ENCODE data around the gene NOL4L. TPM values are rescaled to one million over a fixed set of nuclear protein-coding genes. Genes with fewer than 3 reads are reported as not detected.

The NOL4L gene
- total and polyA plus RNA-seq, 2 donors (not counting 3 experiments of a cell fraction or from before 2014, with no cell fraction given), result 55.2 to 79.6 TPM

GRCh38 chr20:32478576-32478975 lies 106.6 kb downstream of the NOL4L start:
- ChIA-PET CTCF (interaction anchor here (1.0 kb wide), 1 partner anchor 19 kb away, joined by 4 read pairs; no protein-coding TSS in a partner anchor), POLR2A (no interaction called here)
- Histone ChIP-seq H2AFZ (ENCODE audit: low read depth, low read length) (no peak overlapping the region), H4K20me1 (replicated peaks; ENCODE audit: control insufficient read depth, extremely low read depth, insufficient read depth, low read length) (peaks cover 2% of the 10 kb centered on the region), H3K4me3 (replicated peaks in 1 of 3; ENCODE audit: insufficient read depth in 1 of 3, low read depth in 1 of 3, low read length in 3 of 3) (no peak overlapping the region), H3K9me3 (replicated peaks; ENCODE audit: control insufficient read depth, insufficient read depth, low read length) (no peaks in the 10 kb centered on the region), H3K36me3 (ENCODE audit: control insufficient read depth in 2 of 2, extremely low read depth in 1 of 2, insufficient read depth in 2 of 2, low read length in 2 of 2) (no peaks in the 10 kb centered on the region), H3K9me1 (replicated peaks; ENCODE audit: control insufficient read depth, extremely low read depth, insufficient read depth, low read length) (no peaks in the 10 kb centered on the region), H3K9ac (replicated peaks; ENCODE audit: extremely low read depth, insufficient read depth, low read length) (no peak overlapping the region), H3K27ac (ENCODE audit: insufficient read depth, low read depth, low read length) (no peak overlapping the region), H3K79me2 (ENCODE audit: control insufficient read depth, insufficient read depth, low read length) (peaks cover 93% of the 10 kb centered on the region), H3K4me2 (ENCODE audit: insufficient read depth, low read length) (no peak overlapping the region), H3K4me1 (ENCODE audit: control insufficient read depth, extremely low read depth, insufficient read depth, low read length) (peaks cover 78% of the 10 kb centered on the region), H3K27me3 (ENCODE audit: control insufficient read depth in 2 of 2, insufficient read depth in 2 of 2, low read length in 2 of 2) (no peaks in the 10 kb centered on the region)
- FAIRE-seq (no peak), DNase-seq (ENCODE audit: low read depth, low spot score) (no peak)
- no peak for TF ChIP-seq MAX (IDR thresholded peaks at IDR 0.05; ENCODE audit: insufficient read depth, insufficient read length)
- no peak for TF ChIP-seq GATA2 (IDR thresholded peaks at IDR 0.05; ENCODE audit: insufficient read depth, insufficient read length, low read depth, low read length)
- TF ChIP-seq EZH2 (IDR thresholded peaks at IDR 0.05; ENCODE audit: borderline replicate concordance, low read depth, low read length, severe bottlenecking), result no peak
- TF ChIP-seq MYC (IDR thresholded peaks at IDR 0.05; ENCODE audit: low read depth, low read length), result no peak
- TF ChIP-seq JUN (IDR thresholded peaks at IDR 0.05; ENCODE audit: borderline replicate concordance, insufficient read depth, insufficient read length, low read depth), result no peak
- no peak for TF ChIP-seq POLR2A (IDR thresholded peaks at IDR 0.05; ENCODE audit: low read depth, low read length)
- TF ChIP-seq CTCF (IDR thresholded peaks at IDR 0.05; ENCODE audit: extremely low read depth in 1 of 2, insufficient read depth in 1 of 2, low read depth in 1 of 2, low read length in 2 of 2), result no peak
- TF ChIP-seq POLR2AphosphoS5 (IDR thresholded peaks at IDR 0.05; ENCODE audit: insufficient read depth, low read depth, low read length), result no peak
- no peak for TF ChIP-seq FOS (IDR thresholded peaks at IDR 0.05; ENCODE audit: borderline replicate concordance, insufficient read depth, low read length)
- no TSS peak for BruUV-seq (replicated peaks)
- intact Hi-C loops (cut with micrococcal nuclease) (no loop called here), dilution Hi-C loops (cut with MboI; ENCODE audit: extremely low pct_ligation_motif_present, low sequenced_read_pairs) (no loop called here)

All from endothelial cell of umbilical vein (primary cell).